K562 (cell line): ENCODE data around the gene ICAM1. TPM values are rescaled to one million over a fixed set of nuclear protein-coding genes. Genes with fewer than 3 reads are reported as not detected.
A peak's percentile ranks its signal among the peaks of the same experiment; 100 is the strongest.

Source experiments
- ATF3 ChIP-seq, 2 experiments: fragments of 450-650 bp in 1 of 2; sonication (generic) in 1 of 2; formaldehyde crosslinking in 1 of 2; IDR thresholded peaks in 1 of 2; conservative IDR thresholded peaks in 1 of 2; 2 replicates each; pipeline versions ENCODE4 v1.6.1 to v1.8.1; 2016 to 2023; ENCODE audit warnings: mild to moderate bottlenecking in 2 of 2, moderate library complexity in 2 of 2, inconsistent platforms in 1 of 2, missing genetic modification reagents in 1 of 2
- DIDO1 ChIP-seq: fragments of 450-650 bp; IDR thresholded peaks from 2 replicates; pipeline ENCODE4 v1.6.1; 2016; ENCODE audit warnings: low read depth, missing biosample characterization, missing genetic modification characterization
- DMBX1 ChIP-seq: fragments of 250-450 bp; sonication (Bioruptor Pico); IDR thresholded peaks from 2 replicates; pipeline ENCODE4 v1.8.0; 2022; ENCODE audit warnings: inconsistent platforms, mild to moderate bottlenecking, moderate library complexity, borderline replicate concordance
- KDM1A ChIP-seq, 2 experiments: fragments of 450-650 bp; IDR thresholded peaks; 2 replicates each; pipeline ENCODE4 v1.6.1; 2016; ENCODE audit warnings: mild to moderate bottlenecking in 2 of 2
- KLF16 ChIP-seq: IDR thresholded peaks from 2 replicates; pipeline ENCODE4 v1.6.1; 2016; ENCODE audit warnings: antibody characterized with exemption
- MED1 ChIP-seq: sonication (generic); formaldehyde crosslinking; IDR thresholded peaks from 2 replicates; pipeline ENCODE4 v1.8.1; 2023; ENCODE audit warnings: missing genetic modification reagents, borderline replicate concordance
- MEF2D ChIP-seq: conservative IDR thresholded peaks from 2 replicates; pipeline ENCODE4 v1.6.1; 2016; ENCODE audit warnings: low read depth, missing genetic modification characterization, missing compliant biosample characterization
- NFXL1 ChIP-seq: fragments of 450-650 bp; formaldehyde crosslinking; IDR thresholded peaks from 2 replicates; pipeline ENCODE4 v1.4.0; 2021; ENCODE audit warnings: mild to moderate bottlenecking
- NKRF ChIP-seq: fragments of 450-650 bp; IDR thresholded peaks from 2 replicates; pipeline ENCODE4 v1.6.1; 2016; ENCODE audit warnings: borderline replicate concordance
- RB1 ChIP-seq: fragments of 450-650 bp; IDR thresholded peaks from 2 replicates; pipeline ENCODE4 v1.6.1; 2017; ENCODE audit warnings: low read depth, mild to moderate bottlenecking
- SMAD2 ChIP-seq: fragments of 150-350 bp; IDR thresholded peaks from 2 replicates; pipeline ENCODE4 v1.6.1; 2014; ENCODE audit warnings: low read depth, mild to moderate bottlenecking, low read length
- STAT6 ChIP-seq: sonication (generic); formaldehyde crosslinking; IDR thresholded peaks from 2 replicates; pipeline ENCODE4 v1.8.1; 2023; ENCODE audit warnings: mild to moderate bottlenecking, missing genetic modification reagents
- TEAD4 ChIP-seq, 2 experiments: sonication (generic) in 1 of 2; formaldehyde crosslinking in 1 of 2; IDR thresholded peaks; 2 replicates each; pipeline versions ENCODE4 v1.6.1 to v1.8.0; 2012 to 2022; ENCODE audit warnings: borderline replicate concordance in 1 of 2, inconsistent platforms in 1 of 2, low read length in 1 of 2, mild to moderate bottlenecking in 1 of 2, missing genetic modification reagents in 1 of 2
- USF1 ChIP-seq: sonication (generic); formaldehyde crosslinking; IDR thresholded peaks from 2 replicates; pipeline ENCODE4 v1.9.0; 2022; ENCODE audit warnings: mild to moderate bottlenecking, missing genetic modification reagents
- VEZF1 ChIP-seq: fragments of 200-800 bp; sonication (Bioruptor generic); IDR thresholded peaks from 2 replicates; pipeline ENCODE4 v1.6.1; 2017; ENCODE audit warnings: missing genetic modification characterization, missing compliant biosample characterization
- ZBTB2 ChIP-seq: fragments of 450-650 bp; IDR thresholded peaks from 2 replicates; pipeline ENCODE4 v1.6.1; 2016; ENCODE audit warnings: antibody characterized with exemption
- ZKSCAN3 ChIP-seq: fragments of 250-450 bp; sonication (Bioruptor Pico); IDR thresholded peaks from 2 replicates; pipeline ENCODE4 v1.4.0; 2020
- polyA plus RNA-seq, 8 experiments: library from polyadenylated mRNA; depleted of rRNA in 4 of 8; stranded (reverse) in 5 of 8; unstranded in 3 of 8; fragments of >200 nt; fragmentation: Nextera tagmentation in 2 of 8; fragmentation: Illumina TruSeq in 1 of 8; extraction: Ambion mirVana in 2 of 8; extraction: Trizol in 1 of 8; gene quantifications; 2 replicates each; pipeline versions ENCODE4 v1.2.1 to v1.2.3, GENCODE V29; 2011 to 2014; ENCODE audit warnings: inconsistent platforms in 1 of 8, missing spikeins in 1 of 8
- total RNA-seq, 7 experiments: library from RNA; depleted of rRNA in 6 of 7; stranded (reverse); fragments of >200 nt in 6 of 7; fragmentation: Illumina TruSeq in 2 of 7; extraction: Trizol in 2 of 7; gene quantifications; 2 replicates each; pipeline versions ENCODE4 v1.2.1 to v1.2.3, GENCODE V29; 2011 to 2021; ENCODE audit warnings: low replicate concordance in 1 of 7

Gene ICAM1
- total and polyA plus RNA-seq, 9 of the 15 experiments (the other 6 are each of a cell fraction or from before 2014, with no cell fraction given): 2.3 to 24.4 (median 13.4) TPM

- no peak for TF ChIP-seq KLF16
- no peak for TF ChIP-seq SMAD2
- TF ChIP-seq ZBTB2: peak; percentile 63; the same call in 1 of the 2 replicates
- peak; percentile 63 for TF ChIP-seq ATF3 (IDR thresholded peaks at IDR 0.05)
- no peak for TF ChIP-seq ATF3 (CRISPR knock-in tag; conservative IDR thresholded peaks at IDR 0.05)
- no peak for TF ChIP-seq USF1 (CRISPR knock-in tag)
- TF ChIP-seq RB1: no peak
- TF ChIP-seq NFXL1 (CRISPR knock-in tag): no peak
- no peak for TF ChIP-seq ZKSCAN3 (CRISPR knock-in tag)
- TF ChIP-seq STAT6 (CRISPR knock-in tag): no peak
- TF ChIP-seq KDM1A (IDR thresholded peaks at IDR 0.05): peak; percentile 38 to 63; a peak in 3 of 4 replicates
- TF ChIP-seq VEZF1 (CRISPR knock-in tag): peak; percentile 76
- TF ChIP-seq DIDO1 (tag): peak; percentile 46; the same call in 1 of the 2 replicates
- TF ChIP-seq MED1 (CRISPR knock-in tag): no peak
- TF ChIP-seq DMBX1 (CRISPR knock-in tag): peak; percentile 38; the same call in 1 of the 2 replicates
- TF ChIP-seq NKRF: no peak
- TF ChIP-seq TEAD4 (IDR thresholded peaks at IDR 0.05; ENCODE audit: low read length): peak; percentile 14; the same call in 1 of the 2 replicates
- no peak for TF ChIP-seq TEAD4 (CRISPR knock-in tag; IDR thresholded peaks at IDR 0.05; ENCODE audit: borderline replicate concordance)
- peak; percentile 63; the same call in 1 of the 2 replicates for TF ChIP-seq MEF2D (tag)
Measured at GRCh38 chr19:10305139-10305806, 34.4 kb downstream of the ICAM1 start (continued).
